ENCODE measurements around the gene RGS11.
A peak's percentile ranks its signal among the peaks of the same experiment; 100 is the strongest.
"Not testable (repeated sequence)": the region's sequence is repeated elsewhere in the genome, so short reads cannot be mapped to it uniquely, and the experiment has no call there.

RGS11 gene

DNA sequence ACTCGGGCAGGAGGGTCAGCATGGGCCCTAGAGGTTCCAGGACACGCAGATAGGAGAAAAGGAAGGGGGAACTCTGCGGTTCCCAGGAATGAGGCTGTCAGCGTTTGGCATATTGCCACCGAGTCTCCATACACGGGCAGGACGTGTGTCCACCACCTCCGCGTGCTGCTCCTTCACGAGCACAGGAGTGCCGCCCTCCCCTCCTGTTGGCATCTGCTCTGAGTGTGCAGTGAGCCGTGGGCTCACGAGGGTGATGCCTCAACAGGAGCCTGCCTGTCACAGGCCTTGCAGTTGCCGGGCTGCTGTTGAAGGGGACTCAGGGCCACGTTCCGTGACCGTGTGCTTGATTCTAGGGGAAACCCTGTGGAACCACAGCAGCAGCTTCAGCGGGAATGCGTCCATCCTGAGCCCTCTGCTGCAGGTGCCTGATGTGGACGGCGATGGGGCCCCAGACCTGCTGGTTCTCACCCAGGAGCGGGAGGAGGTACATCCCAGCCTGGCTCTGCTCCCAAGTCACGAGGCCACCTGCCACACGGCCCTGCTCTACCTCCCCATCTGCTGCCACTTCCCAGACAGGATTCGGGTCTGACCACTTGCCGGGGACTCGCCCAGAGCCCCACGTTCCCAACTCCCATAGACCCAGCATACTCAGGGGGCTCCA lies 14.6 kb downstream of the RGS11 start:
- no peak for DNase-seq

GRCh38 chr16:260326-260725 lies 15.4 kb downstream of the RGS11 start:
- no peak for DNase-seq

- no peak for DNase-seq
These were observed 15.9 kb downstream of the RGS11 start for GRCh38 chr16:259814-260253.

DNA sequence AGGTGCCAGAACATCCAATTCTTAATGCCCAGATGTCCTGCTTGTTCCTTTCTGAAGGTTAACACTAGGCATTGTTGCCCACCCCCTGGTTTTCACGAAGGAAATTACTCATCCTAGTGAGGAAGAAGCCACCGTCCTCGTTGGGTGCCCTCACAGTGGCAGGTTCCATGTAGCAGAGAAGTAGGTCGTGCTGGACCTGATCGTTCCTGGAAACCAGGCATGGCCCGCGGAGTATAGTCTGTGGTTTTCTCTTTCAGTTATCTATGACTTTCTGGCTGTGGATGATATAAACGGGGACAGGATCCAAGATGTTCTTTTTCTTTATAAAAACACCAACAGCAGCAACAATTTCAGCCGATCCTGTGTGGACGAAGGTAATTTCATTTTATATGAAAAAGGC lies 16.5 kb downstream of the RGS11 start:
- no peak for DNase-seq

DNA sequence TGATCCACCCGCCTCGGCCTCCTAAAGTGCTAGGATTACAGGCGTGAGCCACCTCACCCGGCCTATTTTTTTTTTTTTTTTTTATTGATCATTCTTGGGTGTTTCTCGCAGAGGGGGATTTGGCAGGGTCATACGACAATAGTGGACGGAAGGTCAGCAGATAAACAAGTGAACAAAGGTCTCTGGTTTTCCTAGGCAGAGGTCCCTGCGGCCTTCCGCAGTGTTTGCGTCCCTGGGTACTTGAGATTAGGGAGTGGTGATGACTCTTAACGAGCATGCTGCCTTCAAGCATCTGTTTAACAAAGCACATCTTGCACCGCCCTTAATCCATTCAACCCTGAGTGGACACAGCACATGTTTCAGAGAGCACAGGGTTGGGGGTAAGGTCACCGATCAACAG lies 17.7 kb downstream of the RGS11 start:
- DNase-seq, result not testable (repeated sequence)

DNA sequence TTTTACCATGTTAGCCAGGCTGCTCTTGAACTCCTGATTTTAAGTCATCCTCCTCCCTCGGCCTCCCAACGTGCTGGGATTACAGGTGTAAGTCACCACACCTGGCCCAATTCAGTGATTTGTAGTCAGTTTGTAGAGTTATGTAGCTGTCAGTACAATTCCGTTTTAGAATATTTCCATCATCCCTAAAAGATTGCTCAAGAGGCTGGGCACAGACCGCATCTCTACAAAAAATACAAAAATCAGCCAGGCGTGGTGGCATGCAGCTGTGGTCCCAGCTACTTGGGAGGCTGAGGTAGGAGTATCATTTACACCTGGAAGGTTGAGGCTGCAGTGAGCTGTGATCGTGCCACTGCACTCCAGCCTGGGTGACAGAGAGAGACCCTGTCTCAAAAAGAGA lies 20.6 kb downstream of the RGS11 start:
- DNase-seq, result no peak

- no peak for DNase-seq
These were observed 21.3 kb downstream of the RGS11 start for GRCh38 chr16:254461-254860.

- DNase-seq, result no peak
These were observed 21.9 kb downstream of the RGS11 start for GRCh38 chr16:253833-254232.

DNA sequence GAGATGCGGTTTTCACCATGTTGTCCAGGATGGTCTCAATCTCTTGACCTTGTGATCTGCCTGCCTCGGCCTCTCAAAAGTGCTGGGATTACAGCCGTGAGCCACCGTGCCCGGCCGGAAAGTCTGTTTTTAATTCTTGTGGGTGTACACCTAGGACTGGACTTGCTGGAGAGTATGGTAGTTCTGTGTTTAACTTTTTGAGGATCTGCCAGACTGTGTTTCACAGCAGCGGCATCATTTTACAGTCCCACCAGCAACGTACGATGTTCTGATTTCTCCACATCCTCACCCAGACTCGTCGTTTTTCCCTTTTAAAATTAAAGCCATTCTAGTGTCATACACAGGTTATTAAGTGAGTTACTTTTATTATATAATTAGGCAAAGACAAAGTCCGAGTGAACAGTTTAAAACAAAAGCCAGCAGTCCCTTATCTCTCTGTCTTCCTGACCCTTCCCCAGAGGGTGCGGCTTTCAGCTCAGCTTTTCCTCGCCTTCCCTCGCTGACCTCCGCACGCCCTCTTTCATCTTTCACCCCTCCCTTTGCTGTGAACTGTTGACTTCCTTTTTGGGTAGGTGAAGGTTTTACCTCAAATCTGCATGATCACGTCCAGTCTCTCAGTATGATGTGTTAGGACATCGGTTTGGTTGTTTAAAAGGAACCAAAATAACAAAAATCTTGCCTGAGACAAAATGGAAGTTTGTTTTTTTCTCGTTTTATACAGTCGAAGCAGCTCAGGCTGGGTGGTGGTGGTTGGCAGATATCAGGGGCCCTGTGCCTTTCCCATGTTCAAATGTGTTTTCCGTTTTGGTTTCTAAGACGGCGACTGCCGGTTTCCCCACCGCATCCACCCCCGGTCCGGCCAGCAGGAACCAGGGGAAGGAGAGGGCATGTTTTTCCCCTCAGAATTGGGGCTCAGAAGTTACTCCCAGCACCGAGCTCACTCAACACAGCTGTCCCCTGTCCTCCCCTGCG lies 23.1 kb downstream of the RGS11 start:
- no peak for DNase-seq

DNA sequence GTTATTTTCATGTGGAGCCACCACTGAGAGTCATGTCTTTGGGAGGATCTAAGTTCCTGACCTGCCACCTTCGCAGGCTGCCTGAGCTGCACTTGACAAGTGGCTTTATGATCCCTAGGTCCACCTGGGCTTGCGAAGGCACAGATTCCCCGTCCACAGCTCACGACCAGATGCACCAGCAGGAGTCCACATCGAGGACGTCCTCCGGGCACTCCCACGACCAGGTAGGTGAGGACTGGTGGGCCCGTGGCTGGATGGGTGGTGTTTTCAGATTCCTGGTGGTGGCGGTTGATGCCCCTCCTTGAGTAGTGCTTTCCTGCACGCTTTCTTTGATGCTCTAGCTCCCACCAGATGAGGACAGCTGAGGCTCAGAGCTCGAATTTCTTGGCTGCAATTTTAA lies 26.3 kb downstream of the RGS11 start:
- DNase-seq, result no peak

GRCh38 chr16:247027-247426 lies 28.7 kb downstream of the RGS11 start:
- DNase-seq, result no peak

DNA sequence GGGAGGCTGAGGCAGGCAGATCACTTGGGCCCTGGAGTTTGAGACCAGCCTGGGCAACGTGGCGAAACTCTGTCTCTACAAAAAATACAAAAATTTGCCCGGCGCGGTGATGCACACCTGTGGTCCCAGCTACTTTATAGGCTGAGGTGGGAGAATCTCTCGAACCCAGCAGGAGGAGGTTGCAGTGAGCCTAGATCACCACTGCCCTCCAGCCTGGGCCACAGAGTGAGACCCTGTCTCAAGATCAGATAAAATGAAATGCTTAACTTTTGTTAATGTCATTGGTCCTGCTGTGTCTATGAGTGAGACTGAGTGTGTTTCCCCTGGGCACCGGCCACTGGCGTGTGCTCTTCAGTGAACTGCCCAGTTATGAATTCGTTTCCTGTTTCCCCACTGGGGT lies 30.6 kb downstream of the RGS11 start:
- no peak for DNase-seq

GRCh38 chr16:243348-243747 lies 32.4 kb downstream of the RGS11 start:
- no peak for DNase-seq

GRCh38 chr16:242281-242680 lies 33.5 kb downstream of the RGS11 start:
- no peak for DNase-seq

- DNase-seq, result no peak
These were observed 35.2 kb downstream of the RGS11 start for GRCh38 chr16:240559-240958.

DNA sequence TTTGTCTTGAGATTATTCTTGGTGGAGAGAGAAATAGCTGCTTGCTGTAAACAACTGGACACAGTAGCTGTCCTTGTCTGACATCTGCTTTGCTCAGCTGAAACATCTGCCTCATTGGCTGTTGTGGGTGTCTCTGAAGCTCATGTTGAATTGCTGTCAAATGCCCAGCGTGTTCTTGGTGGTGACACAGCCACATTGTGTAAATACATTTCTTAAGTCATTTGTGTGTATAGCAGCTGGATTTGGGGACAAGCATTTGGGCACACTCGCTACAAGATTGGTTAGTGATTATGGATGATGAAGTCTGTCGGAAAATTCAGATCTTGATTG lies 35.8 kb downstream of the RGS11 start:
- no peak for DNase-seq

GRCh38 chr16:234468-235305 lies 41.1 kb downstream of the RGS11 start, which contains the start of gene FAM234A:
Gene FAM234A (plus strand): TSS chr16:234821. CDS start chr16:254414, 19,593 bp downstream.
- DNase-seq, result peak; percentile 95

DNA sequence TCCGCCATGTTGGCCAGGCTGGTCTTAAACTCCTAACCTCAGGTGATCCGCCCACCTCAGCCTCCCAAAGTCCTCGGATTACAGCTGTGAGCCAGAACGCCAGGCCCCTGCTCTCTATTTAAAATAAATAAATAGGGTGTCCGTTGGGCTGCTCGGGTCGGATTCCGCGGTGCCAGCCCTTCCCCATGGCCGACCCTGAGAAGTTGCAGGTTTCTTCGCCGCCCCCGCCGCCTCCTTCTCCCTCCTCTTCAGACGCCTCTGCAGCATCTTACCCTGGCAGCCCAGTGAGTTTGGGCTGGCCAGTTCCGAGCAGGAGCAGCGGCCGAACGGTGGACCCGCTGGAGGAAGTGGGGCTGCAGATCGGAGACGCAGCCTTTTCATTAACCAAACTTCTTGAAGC lies 44.8 kb downstream of the RGS11 start:
- no peak for DNase-seq

DNA sequence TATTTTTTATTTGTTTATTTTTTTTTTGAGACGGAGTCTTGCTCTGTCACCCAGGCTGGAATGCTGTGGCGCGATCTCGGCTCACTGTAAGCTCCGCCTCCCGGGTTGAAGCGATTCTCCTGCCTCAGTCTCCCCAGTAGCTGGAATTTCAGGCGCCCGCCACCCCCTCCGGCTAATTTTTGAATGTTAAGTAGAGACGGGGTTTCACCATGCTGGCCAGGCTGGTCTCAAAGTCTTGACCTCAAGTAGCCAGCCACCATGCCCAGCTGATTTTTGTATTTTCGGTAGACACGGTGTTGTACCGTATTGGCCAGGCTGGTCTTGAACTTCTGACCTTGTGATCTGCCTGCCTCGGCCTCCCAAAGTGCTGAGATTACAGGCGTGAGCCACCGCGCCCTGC lies 45.4 kb downstream of the RGS11 start:
- not testable (repeated sequence) for DNase-seq

DNA sequence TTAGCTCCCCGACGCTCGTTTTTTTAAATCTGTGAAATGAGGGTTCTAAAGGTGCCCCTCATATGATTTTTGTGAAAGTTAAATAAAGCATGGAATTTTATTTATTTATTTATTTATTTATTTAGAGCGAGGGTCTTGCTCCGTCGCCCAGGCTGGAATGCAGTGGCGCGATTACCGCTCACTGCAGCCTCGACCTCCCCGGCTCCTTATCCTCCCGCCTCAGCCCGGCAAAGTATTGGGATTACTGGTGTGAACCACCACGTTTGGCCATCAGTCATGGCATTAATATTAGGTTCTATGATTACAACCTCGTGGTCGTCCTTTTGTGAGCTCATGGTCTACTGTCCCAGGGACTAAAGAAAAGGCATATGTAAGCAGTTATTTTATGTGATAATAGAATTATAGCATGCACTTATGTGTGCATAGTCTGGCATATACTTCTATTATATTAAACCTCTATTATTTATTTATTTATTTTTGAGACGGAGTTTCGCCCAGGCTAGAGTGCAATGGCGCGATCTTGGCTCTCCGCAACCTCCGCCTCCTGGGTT lies 45.9 kb downstream of the RGS11 start:
- no peak for DNase-seq

DNA sequence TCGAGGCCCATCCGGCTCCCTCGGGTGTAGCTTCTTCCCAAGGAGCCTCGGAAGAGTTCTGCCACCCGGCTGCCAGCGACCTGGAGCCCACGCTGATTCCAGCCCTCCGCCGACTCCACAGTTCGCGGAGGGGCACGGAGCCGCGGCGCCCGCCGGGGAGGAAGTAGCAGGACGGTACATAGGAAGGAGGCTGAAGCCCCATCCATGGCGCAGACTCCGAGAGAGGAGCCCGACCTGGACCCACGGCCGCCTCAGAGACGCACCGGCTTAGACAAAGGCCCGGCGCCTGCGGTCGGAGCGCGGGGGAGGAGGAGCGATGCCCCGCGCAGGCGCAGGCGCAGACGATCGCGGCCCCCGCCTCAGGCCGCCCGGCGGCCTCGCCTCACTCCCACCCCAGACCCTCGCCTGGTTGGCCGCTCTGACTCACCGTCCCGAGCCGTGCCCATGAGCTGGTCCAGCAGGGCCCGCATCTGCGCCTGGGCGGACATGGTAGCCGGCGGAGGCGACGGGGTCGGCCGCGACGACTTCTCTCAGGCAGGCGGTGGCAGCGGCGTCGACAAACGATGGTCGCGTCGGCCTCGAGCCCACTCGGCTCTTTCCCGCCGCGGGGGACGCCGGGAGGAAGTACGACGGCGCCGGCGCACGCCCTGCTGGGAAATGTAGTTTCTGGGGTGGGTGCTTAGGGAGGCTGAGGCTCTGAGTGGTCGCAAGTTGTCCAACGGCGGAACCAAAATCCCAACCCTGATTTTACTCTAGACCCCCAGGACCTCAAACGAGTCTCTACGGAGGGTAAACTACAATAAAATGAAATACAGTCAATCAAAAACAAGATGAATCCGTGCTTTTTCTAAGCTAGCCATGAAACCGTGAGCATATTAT lies 46.7 kb downstream of the RGS11 start, which contains the start of gene LUC7L:
Gene LUC7L, minus strand, starts transcription at position 598 of the 879 bp plus-strand sequence. Its CDS starts 110 bp downstream, at position 488.
- peak; percentile 88 for DNase-seq
